GM21423 (cell line): Measurements from ENCODE around the gene ZNF296.
A peak's percentile ranks its signal among the peaks of the same experiment; 100 is the strongest.

Experiments used
- ATAC-seq: cut with Tn5 transposase; IDR thresholded peaks from one replicate; pipeline ENCODE4 v1.9.1; 2021; ENCODE audit warnings: mild to moderate bottlenecking, moderate library complexity; ENCODE audit not compliant: unreplicated experiment

ZNF296 gene

DNA sequence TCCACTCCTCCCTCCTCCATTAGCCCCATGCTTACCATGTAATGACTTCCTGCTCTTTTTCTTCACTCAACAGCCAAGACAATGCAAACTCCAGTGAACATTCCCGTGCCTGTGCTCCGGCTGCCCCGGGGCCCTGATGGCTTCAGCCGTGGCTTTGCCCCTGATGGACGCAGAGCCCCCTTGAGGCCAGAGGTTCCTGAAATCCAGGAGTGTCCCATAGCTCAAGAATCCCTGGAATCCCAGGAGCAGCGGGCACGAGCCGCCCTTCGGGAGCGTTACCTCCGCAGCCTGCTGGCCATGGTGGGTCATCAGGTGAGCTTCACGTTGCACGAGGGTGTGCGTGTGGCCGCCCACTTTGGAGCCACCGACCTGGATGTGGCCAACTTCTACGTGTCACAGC, 13.8 kb upstream of the ZNF296 start:
- ATAC-seq, result no peak

DNA sequence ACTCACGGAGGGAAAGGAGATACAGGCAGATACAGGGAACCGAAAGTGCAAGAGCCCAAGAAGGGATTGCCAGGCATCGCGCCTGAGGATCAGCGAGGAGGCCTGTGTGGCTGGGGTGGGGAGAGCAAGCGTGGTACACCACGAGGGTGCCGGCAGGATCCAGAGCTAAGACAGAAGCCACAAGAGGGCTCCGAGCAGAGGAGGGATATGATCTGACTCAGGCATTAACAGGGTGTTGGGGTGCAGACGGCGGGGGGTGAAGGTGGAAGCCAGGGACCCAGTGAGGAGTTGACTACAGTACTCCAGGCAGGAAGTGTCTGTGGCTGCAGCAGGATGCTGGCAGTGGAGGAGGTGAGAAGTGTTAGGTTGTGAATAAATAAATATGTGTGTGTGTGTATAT, 11.3 kb upstream of the ZNF296 start:
- ATAC-seq, result no peak

DNA sequence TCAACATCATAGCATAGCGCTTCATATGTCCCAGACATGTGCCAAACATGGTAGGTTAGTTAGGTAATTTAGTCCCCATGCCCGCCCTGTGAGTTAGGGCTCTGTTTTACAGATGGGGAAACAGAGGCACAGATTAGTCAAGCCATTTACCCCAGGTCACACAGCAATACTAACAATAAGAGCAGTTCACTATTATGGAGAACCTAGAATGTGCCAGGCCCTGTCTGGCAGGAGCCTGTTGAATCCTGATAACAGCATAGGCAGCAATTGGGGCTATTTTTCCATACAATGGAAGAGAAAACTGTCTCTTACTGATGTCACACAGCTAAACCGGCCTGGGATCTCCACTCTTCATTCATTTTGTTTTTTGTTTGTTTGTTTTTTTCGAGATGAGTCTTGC, 10.2 kb upstream of the ZNF296 start:
- no peak for ATAC-seq

DNA sequence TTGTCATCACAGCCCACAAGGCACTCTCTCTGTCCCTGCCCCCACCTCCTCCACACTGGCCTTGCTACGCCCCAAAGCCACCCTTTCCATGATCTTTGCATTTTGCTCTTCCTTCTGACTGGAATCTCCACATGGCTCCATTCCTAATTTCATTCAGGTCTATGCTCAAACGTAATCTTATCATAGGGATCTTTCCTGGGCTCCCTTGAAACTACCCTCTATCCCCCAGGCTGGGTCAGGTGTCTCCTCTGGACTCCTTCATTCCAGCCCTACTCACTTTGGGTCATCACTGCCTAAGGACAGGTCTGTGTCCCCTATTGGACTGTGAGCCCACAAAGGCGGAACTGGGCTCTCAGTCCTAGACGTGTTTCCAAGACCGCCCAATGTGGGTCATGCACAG, 5.9 kb upstream of the ZNF296 start:
- ATAC-seq, result no peak

DNA sequence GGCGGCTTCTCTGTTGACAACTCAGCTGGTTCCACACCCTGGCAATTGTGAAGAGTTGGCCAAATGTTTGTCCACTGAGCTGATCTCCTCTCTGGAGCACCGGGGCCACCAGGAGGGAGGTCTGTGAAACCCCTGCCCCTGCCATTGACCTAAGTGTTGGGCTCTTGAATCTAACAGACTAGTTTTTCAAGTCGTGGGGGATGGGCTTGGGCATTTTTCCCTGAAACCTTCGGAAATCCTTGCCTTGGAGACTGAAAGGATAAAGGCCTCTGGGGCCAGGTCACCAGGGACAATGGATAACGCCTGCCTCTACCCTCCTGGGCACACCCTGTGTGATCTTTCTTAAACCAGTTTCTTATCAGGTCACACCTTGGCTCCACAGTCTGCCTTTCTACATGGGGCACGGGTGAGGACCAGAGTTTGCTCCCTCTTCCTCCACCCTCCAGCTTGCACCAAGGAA, 3.7 kb upstream of the ZNF296 start:
- ATAC-seq, result no peak

DNA sequence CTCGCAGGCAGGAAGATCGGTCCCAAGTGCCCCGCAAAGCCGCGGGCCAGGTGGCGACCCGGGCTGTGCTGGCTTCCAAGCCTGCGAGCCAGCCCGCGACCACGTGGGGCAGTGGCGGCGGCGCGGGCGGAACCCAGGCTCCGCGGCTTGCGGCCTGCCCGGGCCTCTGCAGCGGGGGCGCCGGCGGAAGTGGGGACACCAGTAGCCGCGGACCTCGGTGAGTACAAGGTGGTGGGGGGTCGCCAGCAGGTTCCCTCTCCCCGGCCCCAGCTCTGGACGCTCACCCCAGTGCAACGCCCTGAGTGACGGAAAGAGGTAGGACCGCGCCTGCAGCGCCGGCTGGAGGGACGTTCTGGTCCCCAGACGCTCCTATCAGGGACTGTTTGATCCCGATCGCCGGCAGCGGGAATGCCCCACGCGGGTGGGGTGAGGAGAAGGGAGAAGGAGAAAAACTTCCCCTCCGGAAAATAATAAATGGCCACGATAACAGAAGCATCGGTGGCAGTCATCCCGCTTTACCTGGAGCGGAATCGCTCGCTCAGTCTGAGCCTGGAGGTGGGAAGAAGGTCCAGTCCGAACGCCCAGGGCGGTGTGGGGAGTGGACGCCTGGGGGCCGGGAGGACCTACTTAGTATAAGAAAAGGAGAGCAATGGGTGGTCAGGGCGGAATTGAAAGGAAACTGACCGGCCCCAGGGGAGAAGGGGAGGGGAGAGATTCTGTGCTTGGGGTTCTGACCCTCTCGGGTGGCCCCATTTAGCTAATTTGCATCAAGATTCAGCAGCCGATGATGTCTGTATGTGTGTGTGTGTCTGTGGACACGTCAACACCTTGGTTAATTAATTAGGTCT, 3.0 kb upstream of the ZNF296 start, which contains the start of gene GEMIN7:
Gene GEMIN7 (plus strand): TSS at position 198 of the 848 bp plus-strand sequence. CDS start 10,855 bp downstream, outside the sequence.
- peak; percentile 33 for ATAC-seq

DNA sequence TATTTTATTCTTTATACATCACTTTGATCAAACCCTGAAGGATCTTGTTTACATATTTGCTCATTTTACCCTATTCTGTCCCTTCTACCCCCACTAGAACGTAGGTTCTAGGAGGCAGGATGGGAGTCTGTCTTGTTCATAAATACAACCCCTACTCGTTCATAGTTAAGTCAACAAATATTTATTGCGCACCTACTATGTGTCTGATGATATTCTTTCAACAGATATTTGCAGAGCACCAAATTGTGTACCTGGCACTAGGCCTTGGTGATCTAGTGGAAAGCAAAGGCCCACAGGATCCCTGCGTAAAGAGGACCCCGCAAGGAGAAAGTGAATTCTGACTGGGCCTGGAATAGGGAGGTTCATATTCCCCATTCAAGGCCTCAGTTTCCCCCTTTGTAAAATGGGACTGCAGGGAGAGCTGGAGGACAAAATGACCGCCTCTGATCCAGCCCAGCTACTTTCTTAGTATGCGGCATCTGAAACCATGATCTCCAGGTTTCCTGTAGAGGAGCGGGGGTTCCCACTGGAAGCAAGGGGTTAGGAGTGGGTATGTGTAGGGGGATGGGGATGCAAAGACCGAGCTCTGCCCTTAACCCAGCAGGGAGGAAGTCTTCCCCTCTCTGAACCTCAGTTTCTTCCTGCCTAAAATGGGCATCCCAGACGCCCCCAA, 2.2 kb upstream of the ZNF296 start:
- no peak for ATAC-seq

DNA sequence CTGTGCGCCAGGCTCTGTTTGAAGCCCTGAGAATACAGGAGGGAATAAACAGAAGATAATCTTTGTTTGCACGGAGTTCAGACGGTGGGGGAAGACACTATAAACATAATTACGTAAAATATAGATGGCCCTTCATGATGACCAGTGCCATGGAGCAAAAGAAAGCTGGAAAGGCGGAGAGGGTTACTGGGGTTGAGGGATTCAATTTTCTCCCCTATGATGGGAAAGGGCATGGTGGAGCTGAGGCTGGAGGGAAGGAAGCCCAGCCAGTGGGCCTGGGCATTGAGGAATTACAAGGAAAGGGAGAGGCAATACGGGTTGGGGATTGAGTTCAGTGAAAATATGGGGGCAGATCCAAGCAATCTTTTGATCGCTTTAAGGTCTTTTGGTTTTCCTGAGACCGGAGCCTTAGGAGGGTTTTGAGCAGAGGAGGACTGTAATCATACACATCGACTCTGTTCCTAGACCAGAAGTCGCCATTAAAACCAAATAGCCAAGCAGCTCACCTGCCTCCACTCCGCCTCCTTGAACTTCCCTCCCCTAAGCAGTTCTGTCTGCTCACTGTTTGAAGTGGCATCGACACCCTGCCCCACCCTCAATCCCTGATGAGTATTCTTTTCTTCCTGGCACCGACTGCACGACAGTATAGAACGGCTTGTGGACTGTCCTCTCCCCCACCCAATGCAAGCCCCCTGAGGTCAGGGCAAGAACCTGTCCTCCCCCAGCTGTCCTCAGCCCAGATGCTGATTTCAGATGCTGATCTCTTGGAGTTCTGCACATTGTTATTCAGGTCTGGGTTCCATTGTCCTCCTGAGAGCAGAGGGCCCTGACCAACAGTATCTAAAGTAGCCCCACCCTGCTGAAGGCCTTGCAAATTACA, 813 bp upstream of the ZNF296 start:
- ATAC-seq, result no peak

DNA sequence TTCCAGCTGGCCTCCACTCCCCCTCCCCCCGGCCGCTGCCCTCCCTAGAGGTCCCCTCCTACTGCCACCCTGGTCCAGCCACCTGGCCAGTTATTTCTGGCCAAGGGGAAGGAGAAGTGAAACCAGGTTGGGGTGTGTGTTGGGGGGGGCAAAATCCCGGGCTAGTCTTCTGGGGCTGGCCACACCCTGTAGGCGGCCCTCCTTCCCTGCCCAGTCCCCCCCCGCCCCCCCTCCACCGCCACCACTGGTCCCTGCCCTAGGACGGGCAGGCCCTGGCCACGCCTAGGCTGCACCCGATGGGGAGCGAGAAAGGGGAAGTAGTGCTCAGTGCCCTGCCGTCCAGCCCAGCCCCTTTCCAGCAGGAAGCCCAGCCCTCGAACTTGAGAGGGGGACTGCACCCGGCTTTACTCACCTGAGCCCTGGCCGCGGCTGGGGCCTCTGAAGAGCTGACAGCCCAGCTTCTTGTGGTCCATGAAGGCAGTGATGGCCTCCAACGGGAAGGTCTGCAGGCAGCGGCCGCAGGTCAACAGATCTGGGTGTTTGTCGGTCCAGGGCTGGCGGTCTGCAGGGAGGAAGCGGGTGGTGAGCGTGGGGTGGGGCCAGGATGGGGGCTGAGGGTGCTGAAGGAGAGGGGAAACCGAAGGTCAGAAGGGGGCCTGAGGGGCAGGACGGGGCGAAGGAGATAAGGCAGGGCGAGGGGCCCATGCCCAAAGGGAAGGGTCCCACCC, 813 bp downstream of the ZNF296 start:
- peak; percentile 60 for ATAC-seq

DNA sequence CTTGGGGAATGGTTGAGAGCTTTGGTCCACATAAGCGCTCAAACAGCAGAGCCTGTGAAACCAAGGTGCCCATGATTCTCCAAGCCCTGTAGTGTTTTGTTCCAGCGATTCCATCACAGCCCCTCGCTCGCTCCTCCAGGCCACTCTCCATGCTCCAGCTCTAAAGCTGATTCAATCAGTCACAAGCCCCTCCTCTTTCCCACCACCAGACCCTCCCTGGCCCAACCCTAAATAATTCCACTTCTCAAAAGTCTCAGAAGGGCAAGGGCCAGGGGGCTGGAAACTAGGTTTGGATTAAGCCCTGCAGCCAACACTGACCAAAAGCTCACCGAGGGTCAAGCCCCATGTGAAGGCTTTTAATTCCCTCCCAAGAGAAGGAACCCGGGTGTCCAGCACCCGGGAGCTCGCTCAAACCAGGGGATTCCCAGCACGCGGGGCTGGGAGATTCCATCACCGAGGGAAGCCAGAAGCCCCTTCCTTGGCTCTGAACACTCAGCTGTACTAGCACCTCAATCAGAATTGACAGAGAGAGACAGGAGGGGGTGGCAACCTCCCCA, 1.5 kb downstream of the ZNF296 start:
- no peak for ATAC-seq

DNA sequence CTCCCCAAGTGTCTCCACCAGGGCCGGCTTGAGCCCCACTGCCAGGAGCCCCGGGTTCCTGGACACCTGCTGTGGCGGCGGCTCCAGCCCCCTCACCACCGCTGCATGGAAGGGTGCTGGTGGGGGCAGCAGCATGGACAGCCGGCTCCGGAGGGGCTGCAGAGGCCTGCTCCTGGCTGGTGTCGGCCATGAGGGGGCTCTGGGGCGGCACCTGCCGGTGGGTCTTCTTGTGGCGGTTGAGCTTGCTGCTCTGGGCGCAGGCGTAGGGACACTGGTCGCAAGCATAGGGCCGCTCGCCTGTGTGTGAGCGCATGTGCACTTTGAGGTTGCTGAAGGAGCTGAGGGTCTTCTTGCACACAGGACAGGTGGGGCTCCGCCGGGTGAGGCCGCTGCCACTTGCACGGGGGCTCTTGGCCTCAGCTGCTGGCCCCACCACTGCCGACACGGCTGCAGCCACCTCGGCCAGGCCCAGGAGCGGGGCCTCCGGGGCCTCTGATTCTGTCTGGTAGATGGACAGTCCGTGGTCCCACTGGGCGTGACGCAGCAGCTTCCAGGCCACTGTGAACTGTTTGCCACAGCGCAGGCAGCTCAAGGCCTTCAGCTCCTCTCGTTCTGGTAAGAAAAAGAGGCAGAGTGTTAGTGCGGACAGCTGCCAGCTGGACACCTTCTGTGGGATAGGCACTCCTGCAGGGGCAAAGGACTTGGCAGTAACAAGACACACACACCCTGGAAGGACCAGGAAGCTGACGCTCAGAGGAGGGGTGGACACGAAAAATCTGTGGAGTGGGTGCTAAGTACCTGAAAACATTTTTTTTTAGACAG, 4.1 kb downstream of the ZNF296 start:
- no peak for ATAC-seq

DNA sequence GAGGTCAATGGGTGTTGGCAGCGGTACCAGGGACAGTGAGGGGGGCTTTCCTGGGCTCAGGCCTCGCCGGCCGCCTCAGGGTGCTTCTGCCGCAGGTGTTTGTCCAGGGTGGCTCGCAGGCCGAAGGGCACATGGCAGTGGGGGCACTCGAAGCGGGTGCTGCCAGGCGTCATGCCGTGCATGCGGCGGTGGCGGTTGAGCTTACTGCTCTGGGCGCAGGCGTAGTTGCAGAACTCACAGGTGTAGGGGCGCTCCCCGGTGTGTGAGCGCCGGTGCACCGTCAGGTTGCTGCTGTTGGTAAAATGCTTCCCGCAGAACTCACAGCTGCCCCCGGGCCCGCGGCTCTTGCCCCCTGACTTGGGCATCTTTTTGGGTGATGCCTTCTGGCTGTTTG, 4.7 kb downstream of the ZNF296 start:
- ATAC-seq, result no peak

DNA sequence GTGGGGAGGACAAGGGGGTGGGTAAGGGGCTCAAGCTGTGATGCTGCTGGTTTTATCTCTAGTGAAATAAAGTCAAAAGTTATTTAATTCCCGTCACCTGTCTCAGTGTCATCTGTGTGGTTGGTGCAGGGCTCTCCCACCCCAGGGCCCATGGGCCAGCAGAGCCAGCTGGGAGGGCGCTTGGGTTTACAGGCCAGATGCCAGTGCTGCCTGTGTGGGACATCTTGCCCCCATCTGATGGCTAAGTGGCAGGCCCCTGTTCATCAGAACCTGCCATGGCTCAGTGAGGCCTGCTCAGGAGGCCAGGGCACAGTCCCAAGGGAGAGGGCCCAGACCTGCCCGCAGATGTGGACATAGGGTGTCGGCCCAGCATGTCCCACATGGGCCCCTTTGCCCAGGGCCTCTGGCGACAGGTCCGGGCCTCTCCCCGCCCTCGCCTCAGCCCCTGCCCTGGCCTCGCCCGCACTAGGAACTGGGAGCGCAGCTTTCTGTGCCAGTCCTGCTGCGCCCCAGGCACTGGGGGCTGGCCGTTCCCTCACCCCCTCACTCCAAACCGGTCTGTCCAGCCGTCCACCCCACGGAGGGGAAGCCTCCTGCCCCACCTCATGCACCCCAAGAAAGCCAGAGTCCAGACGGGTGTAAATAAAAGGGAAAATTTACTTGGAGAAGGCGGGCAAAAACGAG, 5.3 kb downstream of the ZNF296 start:
- ATAC-seq, result no peak

DNA sequence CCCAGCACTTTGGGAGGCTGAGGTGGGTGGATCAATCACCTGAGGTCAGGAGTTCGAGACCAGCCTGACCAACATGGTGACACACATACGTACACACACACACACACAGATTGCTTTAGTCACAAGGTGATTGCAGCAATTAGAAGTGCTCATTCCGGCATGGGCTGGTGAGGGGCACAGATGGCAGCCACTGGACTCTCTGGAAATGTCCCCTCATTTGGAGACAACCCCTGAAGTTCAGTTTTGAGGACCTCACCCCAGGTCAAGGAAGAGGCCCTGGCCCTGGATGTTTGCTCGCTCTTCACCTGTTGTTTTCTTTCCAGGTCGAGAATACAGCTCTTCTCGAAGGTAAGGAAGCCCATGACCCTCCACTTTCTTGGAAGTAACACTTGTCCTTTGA, 6.1 kb downstream of the ZNF296 start:
- ATAC-seq, result no peak

DNA sequence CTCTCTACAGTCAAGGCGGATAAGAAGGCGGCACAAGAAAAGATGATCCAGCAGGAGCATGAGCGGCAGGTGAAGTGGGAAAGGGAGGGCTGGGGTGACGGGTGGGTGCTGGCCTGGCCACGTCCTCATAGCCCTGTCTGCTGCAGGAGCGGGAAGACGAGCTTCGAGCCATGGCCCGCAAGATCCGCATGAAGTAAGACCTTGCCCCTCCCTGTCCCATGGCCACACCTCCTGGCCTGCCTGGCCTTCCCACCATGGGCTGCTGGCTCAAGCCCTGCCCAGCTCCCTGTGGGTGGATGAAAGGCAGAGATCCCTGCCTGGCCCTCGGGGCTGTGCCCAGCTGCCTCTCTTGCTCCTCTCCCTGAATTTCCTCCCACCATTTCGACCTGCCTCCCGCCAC, 7.2 kb downstream of the ZNF296 start:
- no peak for ATAC-seq

DNA sequence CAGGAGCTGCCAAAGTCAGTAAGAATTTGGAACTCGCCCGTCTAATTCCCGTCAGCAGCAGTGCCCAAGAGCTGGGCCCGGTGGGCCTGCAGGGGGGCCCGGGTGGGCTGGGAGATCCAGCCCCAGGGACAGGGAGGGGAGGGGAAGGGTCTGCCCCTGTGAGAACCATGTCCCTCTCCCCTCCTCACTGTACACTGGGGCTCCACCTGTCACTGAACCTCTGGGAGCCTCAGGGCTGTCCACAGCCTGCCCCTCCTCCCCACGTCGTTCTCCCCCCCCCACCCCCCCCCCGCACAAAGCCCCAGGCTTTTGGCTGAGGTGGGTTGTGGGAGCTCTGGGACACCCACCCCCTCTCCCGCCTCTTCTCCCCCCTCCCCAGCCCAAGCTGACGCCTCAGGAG, 8.2 kb downstream of the ZNF296 start:
- ATAC-seq, result no peak

DNA sequence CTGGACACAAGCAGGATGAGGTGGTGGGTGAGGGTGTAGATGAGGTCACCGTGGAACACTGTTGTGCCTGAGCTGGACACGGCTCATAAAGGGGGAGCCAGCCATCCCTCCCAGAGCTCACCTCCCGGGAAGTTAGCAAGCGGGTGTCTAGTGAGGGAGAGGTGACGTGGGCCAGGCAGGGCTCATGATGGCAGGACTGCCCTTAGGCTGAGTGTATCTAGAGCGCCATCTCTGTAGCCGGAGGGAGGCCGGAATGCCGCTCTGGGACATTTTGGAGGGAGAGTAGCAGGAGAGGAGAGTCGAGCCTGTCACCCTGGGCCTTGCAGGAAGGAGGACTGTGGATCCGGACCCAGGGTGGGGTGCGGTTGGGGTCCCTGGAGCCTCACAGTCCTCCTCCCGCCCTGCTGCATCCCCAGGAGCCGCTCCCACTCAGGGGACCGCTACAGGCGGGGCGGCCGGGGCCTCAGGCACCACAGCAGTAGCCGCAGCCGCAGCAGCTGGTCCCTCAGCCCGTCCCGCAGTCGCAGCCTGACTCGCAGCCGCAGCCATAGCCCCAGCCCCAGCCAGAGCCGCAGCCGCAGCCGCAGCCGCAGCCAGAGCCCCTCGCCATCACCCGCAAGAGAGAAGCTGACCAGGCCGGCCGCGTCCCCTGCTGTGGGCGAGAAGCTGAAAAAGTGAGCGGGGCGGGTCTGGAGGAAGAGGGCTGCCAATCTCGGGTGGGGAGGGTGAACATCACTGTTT, 9.2 kb downstream of the ZNF296 start:
- ATAC-seq, result no peak
